ENCODE results near the gene TRIM6.
"Not testable (repeated sequence)": the region's sequence is repeated elsewhere in the genome, so short reads cannot be mapped to it uniquely, and the experiment has no call there.

Gene TRIM6

DNA sequence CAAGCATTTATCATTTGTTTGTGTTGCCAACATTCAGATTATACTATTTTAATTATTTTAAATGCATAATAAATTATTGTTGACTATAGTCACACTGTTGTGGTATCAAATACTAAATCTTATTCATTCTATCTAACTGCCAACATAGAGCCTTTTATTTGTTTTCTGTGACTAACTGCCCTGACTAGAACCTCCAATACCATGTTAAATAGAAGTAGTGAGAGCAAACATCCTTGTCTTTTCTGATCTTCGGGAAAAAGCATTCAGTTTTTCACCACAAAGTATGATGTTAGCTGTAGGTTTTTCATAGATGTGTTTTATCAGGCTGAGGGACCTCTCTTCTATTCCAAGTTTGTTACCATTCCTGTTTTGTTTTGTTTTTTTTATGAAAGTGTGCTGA is 43.5 kb downstream of the TRIM6 start:
- H3K27me3 ChIP-seq = no peaks in the 10 kb centered on the region
- H3K36me3 ChIP-seq = no peaks in the 10 kb centered on the region
- DNase-seq = no peak
- TF ChIP-seq CTCF (IDR thresholded peaks at IDR 0.05; ENCODE audit: low read depth, low read length) = no peak
- no peaks in the 10 kb centered on the region for H3K9me3 ChIP-seq
- no peak overlapping the region for H3K4me3 ChIP-seq (ENCODE audit: low read depth, low read length)
- H3K4me1 ChIP-seq = no peaks in the 10 kb centered on the region

DNA sequence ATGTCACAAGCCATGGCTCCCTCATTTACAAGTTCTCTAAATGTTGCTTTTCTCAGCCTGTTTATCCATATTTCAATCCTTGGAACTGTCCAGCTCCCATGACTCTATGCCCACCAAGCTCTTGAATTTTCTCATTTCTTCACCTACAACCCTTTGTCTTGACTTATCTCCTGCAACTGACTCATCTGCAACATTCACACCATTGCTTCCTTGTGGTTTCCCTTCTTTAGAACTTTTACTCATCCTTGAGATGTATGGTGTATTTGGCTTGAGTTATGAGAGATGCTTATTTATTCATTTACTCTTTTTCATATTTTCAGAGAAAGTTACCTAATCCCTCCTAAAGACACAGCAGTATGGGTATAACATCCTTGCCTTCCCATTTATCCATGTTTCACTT is 47.1 kb downstream of the TRIM6 start:
- Histone ChIP-seq H3K4me1 (no peaks in the 10 kb centered on the region), H3K36me3 (no peaks in the 10 kb centered on the region), H3K4me3 (ENCODE audit: low read depth, low read length) (no peak overlapping the region), H3K9me3 (no peaks in the 10 kb centered on the region), H3K27me3 (no peaks in the 10 kb centered on the region)
- no peak for TF ChIP-seq CTCF (IDR thresholded peaks at IDR 0.05; ENCODE audit: low read depth, low read length)
- no peak for DNase-seq

GRCh38 chr11:5646139-5646538 is 49.7 kb downstream of the TRIM6 start:
- no peaks in the 10 kb centered on the region for H3K27me3 ChIP-seq
- TF ChIP-seq CTCF (IDR thresholded peaks at IDR 0.05; ENCODE audit: low read depth, low read length) = no peak

DNA sequence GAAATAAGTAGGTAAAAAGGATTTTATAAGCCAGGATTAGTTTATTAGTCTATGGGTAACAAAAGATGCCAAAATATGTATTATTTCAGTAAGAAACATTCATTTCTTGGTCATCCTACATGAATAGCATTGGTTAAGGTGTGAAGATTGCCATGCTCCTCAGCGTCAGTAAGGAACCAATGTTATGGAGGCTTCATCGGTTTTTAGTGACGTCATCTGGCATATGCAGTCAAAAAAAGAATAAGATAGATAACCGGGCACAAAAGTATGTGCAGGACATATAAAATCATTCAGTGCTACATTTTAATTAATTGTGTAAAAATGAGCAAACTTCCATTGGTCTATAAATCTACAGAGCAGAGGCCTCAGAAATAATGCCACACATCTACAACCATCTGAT is 59.0 kb downstream of the TRIM6 start:
- no peak overlapping the region for H3K4me3 ChIP-seq (ENCODE audit: low read depth, low read length)
- no peak for TF ChIP-seq CTCF (IDR thresholded peaks at IDR 0.05; ENCODE audit: low read depth, low read length)
- no peak for DNase-seq
- H3K9me3 ChIP-seq = no peaks in the 10 kb centered on the region
- H3K4me1 ChIP-seq = no peaks in the 10 kb centered on the region
- no peaks in the 10 kb centered on the region for H3K27me3 ChIP-seq
- no peaks in the 10 kb centered on the region for H3K36me3 ChIP-seq

More at GRCh38 chr11:5646139-5646538, 49.7 kb downstream of the TRIM6 start:
- Histone ChIP-seq H3K9me3 (no peaks in the 10 kb centered on the region), H3K4me1 (no peaks in the 10 kb centered on the region), H3K4me3 (ENCODE audit: low read depth, low read length) (no peak overlapping the region), H3K36me3 (no peaks in the 10 kb centered on the region)
- no peak for DNase-seq

- not testable (repeated sequence) for H3K4me3 ChIP-seq (ENCODE audit: low read depth, low read length); DNase-seq; H3K27me3 ChIP-seq; H3K9me3 ChIP-seq; H3K36me3 ChIP-seq; H3K4me1 ChIP-seq
Measured at GRCh38 chr11:5656956-5657355, 60.5 kb downstream of the TRIM6 start.

DNA sequence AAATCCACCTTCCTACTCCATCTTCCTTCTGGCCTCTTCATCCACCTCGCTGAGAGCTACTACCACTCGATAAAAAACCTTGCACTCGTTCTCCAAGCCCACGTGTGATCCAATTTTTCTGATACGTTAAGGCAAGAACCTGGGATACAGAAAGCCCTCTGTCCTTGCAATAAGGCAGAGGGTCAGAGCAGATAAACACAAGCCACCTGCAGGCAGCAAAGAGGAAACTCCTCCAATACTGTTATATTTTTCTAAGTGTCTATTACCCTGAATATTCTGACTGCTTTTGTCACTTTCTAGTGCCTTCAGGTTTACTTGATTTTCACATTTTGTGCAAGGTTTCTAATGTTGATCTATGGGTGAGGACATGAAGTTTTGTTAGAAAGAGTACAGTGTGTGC is 61.9 kb downstream of the TRIM6 start:
- Histone ChIP-seq H3K27me3 (no peaks in the 10 kb centered on the region), H3K9me3 (no peaks in the 10 kb centered on the region), H3K36me3 (no peaks in the 10 kb centered on the region), H3K4me3 (ENCODE audit: low read depth, low read length) (no peak overlapping the region), H3K4me1 (no peaks in the 10 kb centered on the region)
- DNase-seq = no peak
- TF ChIP-seq CTCF (IDR thresholded peaks at IDR 0.05; ENCODE audit: low read depth, low read length) = no peak

All from BE2C (cell line).